Mesothelial cell of epicardium (in vitro differentiated cells): ENCODE measurements around the gene SYNPO2. TPM values are rescaled to one million over a fixed set of nuclear protein-coding genes. Genes with fewer than 3 reads are reported as not detected.
A peak's percentile ranks its signal among the peaks of the same experiment; 100 is the strongest.
"Not testable (repeated sequence)": the region's sequence is repeated elsewhere in the genome, so short reads cannot be mapped to it uniquely, and the experiment has no call there.

Source experiments
- DNase-seq, 2 experiments: peaks; one replicate each; pipeline ENCODE4 v3.0.0; 2021; ENCODE audit warnings: low spot score in 2 of 2; ENCODE audit not compliant: unreplicated experiment in 2 of 2
- H3K27ac Mint-ChIP-seq: 2 replicates; pipeline ENCODE4 v1.8.0; 2021; ENCODE audit warnings: mixed read lengths
- H3K27me3 Mint-ChIP-seq: 2 replicates; pipeline ENCODE4 v1.8.0; 2021; ENCODE audit warnings: low read depth, mixed read lengths
- H3K36me3 Mint-ChIP-seq: 2 replicates; pipeline ENCODE4 v1.8.0; 2021; ENCODE audit warnings: mixed read lengths
- H3K4me1 Mint-ChIP-seq: 2 replicates; pipeline ENCODE4 v1.8.0; 2021; ENCODE audit warnings: mixed read lengths
- H3K4me3 Mint-ChIP-seq: 2 replicates; pipeline ENCODE4 v1.8.0; 2021; ENCODE audit warnings: mild to moderate bottlenecking, moderate library complexity, mixed read lengths
- H3K9me3 Mint-ChIP-seq: 2 replicates; pipeline ENCODE4 v1.8.0; 2021; ENCODE audit warnings: mixed read lengths
- total RNA-seq: library from RNA; stranded (reverse); gene quantifications from 3 replicates; pipeline ENCODE4 v1.2.1, GENCODE V29; 2021
- TF ChIP-seq, protein P1 (sequence below): fragments of 200-600 bp; sonication (generic); IDR thresholded peaks from one replicate; pipeline ENCODE4 v1.5.0; 2021; ENCODE audit warnings: antibody characterized with exemption; ENCODE audit not compliant: unreplicated experiment

SYNPO2 gene
- total RNA-seq, 1 donor from 2014 or later, result 23.4 TPM

DNA sequence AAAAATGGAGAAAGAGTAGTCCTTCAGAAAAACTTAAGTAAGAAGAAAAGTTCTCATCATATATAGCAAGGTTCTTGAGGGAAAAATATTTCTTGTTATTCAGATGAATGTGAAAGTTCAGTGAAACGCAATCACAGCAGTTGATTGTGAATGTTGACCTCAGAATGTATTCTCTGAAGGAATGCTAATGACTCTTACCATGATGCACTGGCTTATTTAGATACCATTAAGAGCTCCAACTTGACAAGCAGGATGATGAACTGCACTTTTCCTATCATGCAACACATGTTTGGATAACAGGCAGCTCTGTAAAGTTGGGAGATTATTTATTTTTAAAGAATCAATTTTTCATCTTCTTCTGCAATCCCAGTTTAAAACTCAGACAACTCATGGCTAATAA, 131.5 kb downstream of the SYNPO2 start:
- Mint-ChIP-seq H3K4me1 (peaks cover 49% of the 10 kb centered on the region), H3K27me3 (no peaks in the 10 kb centered on the region), H3K36me3 (peaks cover 4% of the 10 kb centered on the region), H3K4me3 (no peak overlapping the region), H3K27ac (peak overlapping the region; percentile 87), H3K9me3 (peaks cover 11% of the 10 kb centered on the region)
- TF ChIP-seq, protein P1, sequence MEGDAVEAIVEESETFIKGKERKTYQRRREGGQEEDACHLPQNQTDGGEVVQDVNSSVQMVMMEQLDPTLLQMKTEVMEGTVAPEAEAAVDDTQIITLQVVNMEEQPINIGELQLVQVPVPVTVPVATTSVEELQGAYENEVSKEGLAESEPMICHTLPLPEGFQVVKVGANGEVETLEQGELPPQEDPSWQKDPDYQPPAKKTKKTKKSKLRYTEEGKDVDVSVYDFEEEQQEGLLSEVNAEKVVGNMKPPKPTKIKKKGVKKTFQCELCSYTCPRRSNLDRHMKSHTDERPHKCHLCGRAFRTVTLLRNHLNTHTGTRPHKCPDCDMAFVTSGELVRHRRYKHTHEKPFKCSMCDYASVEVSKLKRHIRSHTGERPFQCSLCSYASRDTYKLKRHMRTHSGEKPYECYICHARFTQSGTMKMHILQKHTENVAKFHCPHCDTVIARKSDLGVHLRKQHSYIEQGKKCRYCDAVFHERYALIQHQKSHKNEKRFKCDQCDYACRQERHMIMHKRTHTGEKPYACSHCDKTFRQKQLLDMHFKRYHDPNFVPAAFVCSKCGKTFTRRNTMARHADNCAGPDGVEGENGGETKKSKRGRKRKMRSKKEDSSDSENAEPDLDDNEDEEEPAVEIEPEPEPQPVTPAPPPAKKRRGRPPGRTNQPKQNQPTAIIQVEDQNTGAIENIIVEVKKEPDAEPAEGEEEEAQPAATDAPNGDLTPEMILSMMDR, result no peak
- DNase-seq, result no peak

DNA sequence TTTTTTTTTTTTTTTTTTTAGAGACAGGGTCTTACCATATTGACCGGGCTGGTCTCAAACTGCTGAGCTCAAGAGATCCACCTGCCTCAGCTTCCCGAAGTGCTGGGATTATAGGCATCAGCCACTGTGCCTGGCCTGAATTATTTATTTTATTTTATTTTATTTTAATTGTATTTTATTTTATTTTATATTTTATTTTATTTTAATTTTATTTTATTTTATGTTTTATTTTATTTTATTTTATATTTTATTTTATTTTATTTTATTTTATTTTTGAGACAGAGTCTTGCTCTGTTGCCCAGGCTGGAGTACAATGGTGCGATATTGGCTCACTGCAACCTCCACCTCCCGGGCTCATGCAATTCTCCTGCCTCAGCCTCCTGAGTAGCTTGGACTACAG, 133.9 kb downstream of the SYNPO2 start:
- H3K27ac Mint-ChIP-seq, H3K27me3 Mint-ChIP-seq, DNase-seq, H3K4me3 Mint-ChIP-seq, H3K9me3 Mint-ChIP-seq, H3K36me3 Mint-ChIP-seq: not testable (repeated sequence)
- H3K4me1 Mint-ChIP-seq, result peaks cover 46% of the 10 kb centered on the region

DNA sequence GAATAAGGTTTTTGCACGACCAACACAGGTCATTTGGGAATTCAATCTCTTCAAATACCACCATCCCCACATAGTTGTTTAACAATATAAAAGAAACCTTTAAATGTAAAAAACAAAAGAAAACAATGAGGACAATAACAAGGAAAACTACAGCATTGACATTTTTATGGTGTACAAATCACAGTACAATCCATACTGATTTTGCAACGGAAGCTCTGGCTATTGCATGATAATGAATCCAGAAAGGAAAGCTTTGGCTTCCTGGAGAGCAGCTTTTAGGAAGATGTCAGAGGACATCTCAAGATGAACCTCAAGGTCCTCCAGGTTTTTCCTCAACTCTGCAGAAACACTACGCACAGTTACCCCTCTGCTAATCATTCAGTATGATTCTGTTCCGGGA, 135.4 kb downstream of the SYNPO2 start:
- no peak overlapping the region for H3K27ac Mint-ChIP-seq
- H3K27me3 Mint-ChIP-seq, result no peaks in the 10 kb centered on the region
- peaks cover 42% of the 10 kb centered on the region for H3K4me1 Mint-ChIP-seq
- TF ChIP-seq, protein P1, result no peak
- no peak overlapping the region for H3K4me3 Mint-ChIP-seq
- no peaks in the 10 kb centered on the region for H3K36me3 Mint-ChIP-seq
- H3K9me3 Mint-ChIP-seq, result no peaks in the 10 kb centered on the region
- no peak for DNase-seq

DNA sequence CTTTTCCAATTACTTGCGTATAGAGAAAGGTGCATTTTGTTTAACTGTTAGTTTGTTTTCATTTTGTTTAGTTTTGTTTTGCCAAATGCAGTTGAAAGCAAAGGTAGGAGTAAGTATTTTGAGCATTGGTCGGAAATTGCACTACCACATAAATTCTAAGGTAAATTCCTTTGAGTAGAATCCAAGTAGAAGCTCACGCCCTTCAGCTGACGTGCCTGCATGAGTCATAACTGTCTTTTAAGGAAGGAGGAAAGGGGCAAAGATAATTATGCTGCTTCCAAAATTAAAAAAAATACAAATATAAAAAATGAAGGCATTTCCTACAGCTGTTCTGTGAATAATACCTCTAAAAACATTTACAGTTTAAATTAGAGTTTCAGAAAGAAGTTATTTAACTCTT, 136.8 kb downstream of the SYNPO2 start:
- no peak overlapping the region for H3K4me3 Mint-ChIP-seq
- DNase-seq, result no peak
- peaks cover 8% of the 10 kb centered on the region for H3K36me3 Mint-ChIP-seq

DNA sequence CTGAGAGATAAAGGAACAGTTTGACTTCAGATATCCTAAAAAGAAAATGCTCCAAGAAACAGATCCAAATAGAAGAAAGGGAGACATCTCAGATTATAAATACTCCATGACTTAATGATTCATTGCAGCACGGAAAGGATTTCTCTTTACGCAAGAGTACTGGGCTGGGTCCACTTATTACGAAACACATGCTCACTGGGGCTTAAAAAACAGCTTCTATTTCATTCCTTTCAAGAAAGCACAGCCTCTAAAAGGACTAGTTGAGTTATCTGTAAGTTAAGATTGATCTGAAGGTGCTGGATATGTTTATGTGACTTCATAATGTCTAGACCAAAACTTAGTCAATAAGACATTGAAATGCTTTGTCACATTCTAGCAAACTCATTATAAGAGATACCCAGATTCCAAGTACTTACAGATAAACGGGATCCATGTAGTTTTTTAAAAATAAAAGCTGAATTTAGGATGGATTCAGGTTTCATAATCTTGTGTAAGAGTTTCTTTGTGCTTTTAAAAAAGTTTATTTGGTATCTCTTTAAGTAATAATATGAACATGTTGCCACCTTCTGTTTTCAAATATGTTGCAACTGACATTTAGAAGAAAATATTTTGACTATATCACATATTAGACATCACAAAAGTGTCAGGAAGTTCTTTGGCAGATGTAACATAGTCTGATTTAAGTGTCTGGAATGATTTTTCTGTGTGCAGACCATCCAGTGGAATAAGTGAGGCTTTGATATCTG, 137.4 kb downstream of the SYNPO2 start:
- TF ChIP-seq, protein P1, result no peak
- Mint-ChIP-seq H3K36me3 (peaks cover 14% of the 10 kb centered on the region), H3K9me3 (no peaks in the 10 kb centered on the region), H3K4me3 (peak overlapping the region; percentile 9), H3K27me3 (no peaks in the 10 kb centered on the region), H3K4me1 (peaks cover 31% of the 10 kb centered on the region), H3K27ac (peak overlapping the region; percentile 97)
- no peak for DNase-seq

More for the DNA sequence above, 136.8 kb downstream of the SYNPO2 start:
- TF ChIP-seq, protein P1, result no peak
- Mint-ChIP-seq H3K9me3 (no peaks in the 10 kb centered on the region), H3K27me3 (no peaks in the 10 kb centered on the region), H3K4me1 (peaks cover 31% of the 10 kb centered on the region), H3K27ac (peak overlapping the region; percentile 97)

DNA sequence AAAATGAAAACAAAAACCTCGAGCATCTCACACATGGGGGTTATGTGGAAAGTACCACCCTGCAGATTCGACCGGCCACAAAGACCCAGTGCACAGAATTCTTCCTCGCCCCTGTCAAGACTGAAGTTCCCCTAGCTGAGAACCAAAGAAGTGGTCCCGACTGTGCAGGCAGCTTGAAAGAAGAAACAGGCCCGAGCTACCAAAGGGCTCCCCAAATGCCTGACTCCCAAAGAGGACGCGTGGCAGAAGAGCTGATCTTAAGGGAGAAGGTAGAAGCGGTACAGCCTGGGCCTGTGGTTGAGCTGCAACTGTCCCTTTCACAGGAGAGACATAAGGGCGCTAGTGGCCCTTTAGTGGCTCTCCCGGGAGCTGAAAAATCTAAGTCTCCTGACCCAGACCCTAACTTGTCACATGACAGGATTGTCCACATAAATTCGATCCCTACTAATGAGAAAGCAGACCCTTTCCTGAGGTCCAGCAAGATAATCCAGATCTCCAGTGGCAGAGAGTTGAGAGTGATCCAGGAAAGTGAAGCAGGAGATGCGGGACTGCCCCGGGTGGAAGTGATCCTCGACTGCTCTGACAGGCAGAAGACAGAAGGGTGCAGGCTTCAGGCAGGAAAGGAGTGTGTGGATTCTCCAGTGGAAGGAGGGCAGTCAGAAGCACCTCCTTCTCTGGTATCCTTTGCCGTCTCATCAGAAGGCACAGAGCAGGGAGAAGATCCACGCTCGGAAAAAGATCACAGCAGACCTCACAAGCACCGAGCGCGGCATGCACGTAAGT, 138.2 kb downstream of the SYNPO2 start:
- H3K27me3 Mint-ChIP-seq, result no peaks in the 10 kb centered on the region
- TF ChIP-seq, protein P1, result no peak
- H3K4me3 Mint-ChIP-seq, result no peak overlapping the region
- H3K4me1 Mint-ChIP-seq, result peaks cover 26% of the 10 kb centered on the region
- DNase-seq, result no peak
- H3K9me3 Mint-ChIP-seq, result no peaks in the 10 kb centered on the region
- H3K36me3 Mint-ChIP-seq, result peaks cover 21% of the 10 kb centered on the region
- H3K27ac Mint-ChIP-seq, result peak overlapping the region; percentile 83
